Muscle of back (tissue), 13 donors: ENCODE results near the gene INTS13. TPM values are rescaled to one million over a fixed set of nuclear protein-coding genes. Genes with fewer than 3 reads are reported as not detected.
A peak's percentile ranks its signal among the peaks of the same experiment; 100 is the strongest.
"Not testable (repeated sequence)": the region's sequence is repeated elsewhere in the genome, so short reads cannot be mapped to it uniquely, and the experiment has no call there.

Experiments
- DNase-seq, 3 donors: peaks; one replicate each; pipeline versions ENCODE4 v3.0.0 to v3.0.0-alpha.2; 2013
- long read RNA-seq, 9 donors: transcript quantifications; one replicate each; lab custom pipeline, GENCODE V29; 2026
- polyA plus RNA-seq, 10 donors: library from polyadenylated mRNA; unstranded; fragments of 120-200 nt; gene quantifications; one replicate each; pipeline ENCODE4 v1.2.1, GENCODE V29; 2013; ENCODE audit not compliant: insufficient read length in 10 of 10

INTS13 gene, protein sequence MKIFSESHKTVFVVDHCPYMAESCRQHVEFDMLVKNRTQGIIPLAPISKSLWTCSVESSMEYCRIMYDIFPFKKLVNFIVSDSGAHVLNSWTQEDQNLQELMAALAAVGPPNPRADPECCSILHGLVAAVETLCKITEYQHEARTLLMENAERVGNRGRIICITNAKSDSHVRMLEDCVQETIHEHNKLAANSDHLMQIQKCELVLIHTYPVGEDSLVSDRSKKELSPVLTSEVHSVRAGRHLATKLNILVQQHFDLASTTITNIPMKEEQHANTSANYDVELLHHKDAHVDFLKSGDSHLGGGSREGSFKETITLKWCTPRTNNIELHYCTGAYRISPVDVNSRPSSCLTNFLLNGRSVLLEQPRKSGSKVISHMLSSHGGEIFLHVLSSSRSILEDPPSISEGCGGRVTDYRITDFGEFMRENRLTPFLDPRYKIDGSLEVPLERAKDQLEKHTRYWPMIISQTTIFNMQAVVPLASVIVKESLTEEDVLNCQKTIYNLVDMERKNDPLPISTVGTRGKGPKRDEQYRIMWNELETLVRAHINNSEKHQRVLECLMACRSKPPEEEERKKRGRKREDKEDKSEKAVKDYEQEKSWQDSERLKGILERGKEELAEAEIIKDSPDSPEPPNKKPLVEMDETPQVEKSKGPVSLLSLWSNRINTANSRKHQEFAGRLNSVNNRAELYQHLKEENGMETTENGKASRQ
- 10 to 100 TPM; 25.0 to 38.3 (median 27.2) TPM for polyA plus RNA-seq
- long read RNA-seq, donor 1, partial matches to known transcripts: 0 of 1 reads
- long read RNA-seq, donor 1, other reads (novel, unspliced or antisense): 0 of 1 reads
- long read RNA-seq, donor 2, partial matches to known transcripts: 0 of 3 reads
- long read RNA-seq, donor 2, other reads (novel, unspliced or antisense): 0 of 3 reads
- long read RNA-seq, donor 3: 0 reads
- long read RNA-seq, donor 4, partial matches to known transcripts: 0 of 2 reads
- long read RNA-seq, donor 4, other reads (novel, unspliced or antisense): 0 of 2 reads
- long read RNA-seq, donor 5, partial matches to known transcripts: 0 of 1 reads
- long read RNA-seq, donor 5, other reads (novel, unspliced or antisense): 0 of 1 reads
- long read RNA-seq, donor 6, partial matches to known transcripts: 0 of 1 reads
- long read RNA-seq, donor 6, other reads (novel, unspliced or antisense): 0 of 1 reads
- long read RNA-seq, donor 7, partial matches to known transcripts: 0 of 1 reads
- long read RNA-seq, donor 7, other reads (novel, unspliced or antisense): 0 of 1 reads
- long read RNA-seq, donor 8, partial matches to known transcripts: 0 of 1 reads
- long read RNA-seq, donor 8, other reads (novel, unspliced or antisense): 0 of 1 reads
- long read RNA-seq, donor 9: 0 reads

DNA sequence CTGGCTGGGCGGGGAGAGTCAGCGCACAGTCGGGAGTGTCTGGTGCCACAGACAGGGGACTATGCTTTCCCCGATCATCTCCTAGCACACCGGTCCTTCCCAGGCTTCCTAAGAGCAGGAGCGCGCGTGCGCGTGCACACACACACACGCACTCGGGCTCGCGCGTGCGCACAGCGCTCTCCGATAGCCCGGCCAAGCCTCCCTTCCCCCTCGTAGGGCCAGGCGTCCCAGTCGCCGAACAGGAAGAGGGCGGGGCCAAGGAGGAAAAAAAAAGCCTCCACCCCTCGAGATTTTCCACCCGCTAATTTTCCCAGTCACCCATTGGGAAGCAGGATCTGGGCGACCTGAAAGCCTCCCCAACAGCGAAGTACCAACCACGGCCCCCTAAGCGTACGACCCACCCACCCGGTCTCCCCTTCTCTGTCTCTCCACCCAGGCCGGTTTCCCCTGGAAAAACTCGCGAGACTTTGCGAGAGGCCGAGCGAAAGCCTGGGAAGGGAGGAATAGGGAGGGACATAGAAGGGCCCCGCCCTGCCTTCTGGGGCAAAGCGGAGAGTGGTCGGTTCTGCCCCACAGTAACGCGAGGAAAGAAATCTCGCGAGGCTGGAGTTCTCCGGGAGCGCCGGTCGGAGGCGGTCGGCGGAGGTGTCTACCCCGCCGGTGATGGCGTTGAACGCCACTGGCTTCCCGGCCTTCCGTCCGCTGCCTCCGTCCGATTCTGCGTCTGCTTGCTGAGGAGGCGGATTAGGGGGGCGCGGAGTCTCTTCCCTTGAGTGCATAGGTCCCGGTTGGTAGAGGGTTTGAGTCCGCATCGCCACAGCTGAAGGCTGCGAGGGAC lies at the start of gene INTS13, which contains the start of gene FGFR1OP2:
Gene INTS13 (minus strand): TSS at position 119 of the 838 bp plus-strand sequence. CDS start 1,178 bp downstream, outside the sequence.
Gene FGFR1OP2 (plus strand): TSS at position 608 of the 838 bp plus-strand sequence. CDS start 15,689 bp downstream, outside the sequence.
- peak; percentile 100 for DNase-seq

DNA sequence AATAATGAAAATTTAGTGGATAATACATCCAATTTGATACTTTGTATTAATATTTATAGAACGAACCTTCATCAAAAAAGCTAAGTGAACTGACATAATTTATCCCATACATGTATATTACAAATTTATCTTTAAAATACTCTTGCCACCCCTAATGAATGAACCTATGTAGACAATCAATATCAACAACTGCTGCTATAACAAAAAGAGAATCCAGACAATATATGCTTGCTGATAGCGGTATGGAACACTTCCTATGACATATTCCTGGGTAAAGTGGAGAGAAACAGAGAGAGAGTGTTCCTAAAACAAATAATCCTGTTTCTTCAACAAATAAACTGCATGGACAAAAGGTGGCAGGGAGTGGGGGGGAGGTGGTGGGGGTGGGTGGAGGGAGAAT lies 45.1 kb upstream of the INTS13 start:
- no peak for DNase-seq

DNA sequence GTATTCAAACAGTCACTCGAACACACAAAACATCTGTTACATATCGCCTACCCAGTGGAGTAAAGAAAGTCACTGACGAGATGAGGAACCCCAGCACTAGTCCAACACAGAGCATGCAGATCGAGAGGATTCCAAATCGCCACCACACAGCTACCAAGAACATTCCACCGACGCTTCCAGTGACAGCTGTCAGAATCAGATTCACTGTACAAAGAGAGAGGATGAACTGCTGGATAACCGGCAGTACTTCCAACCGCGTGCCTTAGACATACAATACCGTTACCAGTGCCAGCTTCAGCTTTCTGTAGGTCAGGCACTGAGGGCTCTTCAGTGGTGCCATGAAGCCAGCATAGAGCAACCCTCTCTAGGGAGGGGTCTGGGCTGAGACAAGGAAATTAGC lies 42.0 kb upstream of the INTS13 start:
- no peak for DNase-seq

DNA sequence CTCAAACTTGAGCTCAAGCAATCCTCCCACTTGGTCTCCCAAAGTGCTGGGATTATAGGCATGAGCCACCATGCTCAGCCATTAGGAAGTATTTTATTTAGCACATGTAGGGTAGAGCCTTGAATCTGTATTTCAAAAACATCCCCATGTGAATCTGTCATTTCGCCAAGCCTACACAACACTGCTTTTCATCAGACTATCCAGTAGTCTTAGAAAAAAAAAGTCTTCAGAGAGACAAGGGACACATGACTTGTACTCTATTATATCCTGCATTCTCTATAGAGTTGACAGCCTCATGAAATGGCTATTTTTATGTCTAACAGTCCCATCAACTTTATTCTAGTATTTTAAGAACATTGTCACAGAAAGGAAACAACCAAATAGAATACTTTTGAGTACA lies 41.0 kb upstream of the INTS13 start:
- no peak for DNase-seq

DNA sequence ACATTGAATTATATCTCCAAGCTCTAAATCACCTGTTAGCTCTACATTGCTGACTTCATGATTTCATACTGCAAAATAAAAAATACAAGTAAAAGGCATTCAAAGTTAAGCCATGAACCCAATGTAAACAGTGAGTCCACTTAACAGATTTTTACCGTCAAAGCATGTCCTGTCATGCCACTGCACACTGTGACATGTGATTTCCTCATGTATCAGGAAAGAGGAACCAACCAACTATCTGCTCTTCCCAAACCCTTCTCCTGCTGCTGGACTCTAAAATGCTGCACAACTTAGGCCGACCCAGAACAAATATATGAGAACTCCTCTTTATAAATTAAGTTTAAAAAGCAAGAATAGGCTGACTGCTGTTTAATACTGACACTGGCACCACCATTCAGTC lies 38.9 kb upstream of the INTS13 start:
- DNase-seq: no peak

DNA sequence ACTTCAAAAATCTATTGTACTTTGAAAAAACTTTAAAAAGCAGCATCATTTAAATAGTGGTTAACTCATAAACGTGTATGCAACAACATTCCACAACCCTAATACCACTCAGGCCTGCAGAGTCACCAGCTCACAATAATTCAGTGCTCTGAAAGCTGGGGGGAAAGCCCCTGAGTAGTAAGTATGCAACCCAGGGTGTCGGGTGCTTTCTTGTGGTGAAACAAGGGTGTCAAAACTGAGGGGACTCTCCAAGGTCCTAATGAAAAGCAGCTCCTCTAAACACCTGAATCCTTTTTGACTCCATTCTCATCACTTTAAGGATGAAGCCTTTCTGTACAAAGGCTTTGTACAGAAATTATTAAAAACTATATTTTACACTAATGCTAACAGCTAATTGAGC lies 34.2 kb upstream of the INTS13 start:
- DNase-seq: no peak

DNA sequence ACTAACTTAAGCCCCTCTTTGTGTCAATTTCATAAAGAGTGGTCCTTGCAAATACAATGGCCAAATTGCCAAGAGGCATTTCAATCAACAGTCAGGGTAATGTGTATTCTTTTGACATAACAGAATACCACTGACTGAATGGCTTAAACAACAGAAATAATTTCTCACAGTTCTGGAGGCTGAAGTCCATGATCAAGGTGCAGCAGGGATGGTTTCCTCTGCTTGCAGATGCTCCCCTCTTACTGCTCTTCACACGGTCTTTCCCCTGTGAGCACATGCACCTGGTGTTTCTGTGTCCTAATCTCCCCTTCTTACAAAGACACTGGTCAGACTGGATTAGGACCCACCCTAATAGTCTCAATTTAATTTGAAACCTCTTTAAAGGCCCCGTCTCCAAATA lies 32.4 kb upstream of the INTS13 start:
- no peak for DNase-seq

DNA sequence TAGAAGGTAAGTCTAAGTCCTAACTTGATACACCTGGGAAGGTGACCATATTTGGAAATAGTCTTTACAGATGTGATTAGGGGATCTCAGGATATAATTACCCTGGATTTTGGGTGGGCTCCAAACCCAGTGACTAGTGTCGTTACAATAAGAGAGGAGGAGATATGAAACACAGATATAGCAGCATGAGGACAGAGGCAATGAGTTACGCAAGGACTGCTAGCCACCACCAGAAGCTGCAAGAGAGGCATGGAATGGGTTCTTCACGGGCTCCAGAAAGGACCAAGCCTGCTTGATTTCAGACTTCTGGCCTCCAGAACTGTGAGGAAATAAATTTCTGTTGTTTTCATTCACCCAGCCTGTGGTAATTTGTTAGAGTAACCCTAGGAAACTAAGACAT lies 29.1 kb upstream of the INTS13 start:
- DNase-seq: no peak

DNA sequence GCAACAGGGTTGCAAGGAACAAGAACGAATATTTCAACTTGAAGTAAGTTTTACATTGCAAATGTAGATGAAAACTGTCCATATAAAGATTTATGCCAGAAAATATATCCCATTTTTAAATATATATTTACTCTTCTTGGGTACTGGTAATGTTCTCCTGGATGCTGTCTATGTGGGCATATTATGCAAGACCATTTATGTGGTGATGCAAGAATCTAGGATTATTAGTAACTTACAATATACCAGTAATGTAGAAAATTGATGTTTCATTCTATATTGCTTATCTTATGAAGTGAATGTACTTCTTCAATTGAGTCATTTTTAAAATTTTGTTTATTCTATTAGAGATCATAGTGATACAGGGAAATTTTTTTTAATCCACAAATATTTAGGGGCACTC lies 25.6 kb upstream of the INTS13 start:
- no peak for DNase-seq

DNA sequence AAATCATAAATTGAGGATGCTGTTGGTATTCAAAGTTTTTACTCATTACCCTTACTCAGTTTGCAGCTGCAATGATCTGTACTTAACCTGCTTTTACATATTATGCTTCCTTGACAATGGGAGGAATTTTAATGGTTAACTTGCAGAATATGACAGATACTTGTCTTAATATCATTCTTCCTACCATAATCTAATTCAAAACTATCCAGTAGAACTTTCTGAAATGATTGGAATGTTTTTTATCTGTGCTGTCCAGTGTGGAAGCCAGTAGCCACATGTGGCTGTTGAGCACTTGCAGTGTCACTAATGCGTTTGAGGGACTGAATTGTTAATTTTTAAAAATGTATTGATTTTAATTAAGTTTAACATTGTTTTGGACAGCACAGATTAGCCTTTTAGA lies 24.0 kb upstream of the INTS13 start:
- no peak for DNase-seq

DNA sequence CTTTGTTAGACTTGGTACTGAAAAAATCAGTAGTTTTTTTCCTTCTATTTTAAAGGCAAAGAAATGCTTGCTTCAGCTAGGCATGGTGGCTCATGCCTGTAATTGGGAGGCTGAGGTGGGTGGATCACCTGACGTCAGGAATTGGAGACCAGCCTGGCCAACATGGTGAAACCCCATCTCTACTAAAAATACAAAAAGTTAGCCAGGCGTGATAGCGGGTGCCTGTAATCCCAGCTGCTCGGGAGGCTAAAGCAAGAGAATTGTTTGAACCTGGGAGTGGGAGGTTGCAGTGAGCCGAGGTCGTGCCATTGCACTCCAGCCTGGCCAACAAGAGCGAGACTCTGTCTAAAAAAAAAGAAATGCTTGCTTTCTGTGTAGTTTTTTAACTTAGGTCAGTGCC lies 23.6 kb upstream of the INTS13 start:
- not testable (repeated sequence) for DNase-seq

DNA sequence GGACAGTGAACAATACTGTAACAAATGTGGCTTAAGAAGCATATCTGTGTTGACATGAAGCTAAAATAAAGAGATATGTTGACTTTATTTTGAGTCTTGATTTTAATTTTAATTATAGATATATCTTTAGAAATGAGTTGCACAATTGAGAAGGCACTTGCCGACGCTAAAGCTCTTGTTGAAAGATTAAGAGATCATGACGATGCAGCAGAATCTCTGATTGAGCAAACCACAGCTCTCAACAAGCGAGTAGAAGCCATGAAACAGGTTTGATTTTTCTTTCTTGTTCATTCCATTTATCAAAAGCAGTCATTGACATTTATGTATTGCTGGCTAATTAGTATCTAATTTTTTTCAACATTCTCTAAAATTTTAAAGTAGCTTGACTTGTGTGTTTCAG lies 16.2 kb upstream of the INTS13 start:
- no peak for DNase-seq

DNA sequence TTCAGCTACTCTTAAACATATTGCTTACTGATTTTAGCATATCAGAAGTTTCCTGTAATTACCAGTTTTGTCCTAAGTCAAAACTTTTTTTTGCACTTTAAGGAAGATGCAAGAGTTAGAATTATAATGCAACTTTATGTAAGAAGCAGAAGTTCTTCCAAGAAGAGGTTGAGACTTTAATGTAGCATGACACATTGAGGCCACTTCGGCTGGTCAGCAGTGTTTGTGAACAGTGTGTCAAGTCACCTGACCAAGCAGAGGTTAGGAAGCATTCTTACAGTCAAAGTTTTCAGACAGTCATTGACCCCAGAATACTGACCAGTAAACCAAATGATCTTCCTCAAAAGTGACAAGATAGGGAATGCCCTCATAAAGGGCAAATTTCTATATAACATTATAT lies 15.7 kb upstream of the INTS13 start:
- peak in 1 of 3 donors; percentile 17 for DNase-seq

DNA sequence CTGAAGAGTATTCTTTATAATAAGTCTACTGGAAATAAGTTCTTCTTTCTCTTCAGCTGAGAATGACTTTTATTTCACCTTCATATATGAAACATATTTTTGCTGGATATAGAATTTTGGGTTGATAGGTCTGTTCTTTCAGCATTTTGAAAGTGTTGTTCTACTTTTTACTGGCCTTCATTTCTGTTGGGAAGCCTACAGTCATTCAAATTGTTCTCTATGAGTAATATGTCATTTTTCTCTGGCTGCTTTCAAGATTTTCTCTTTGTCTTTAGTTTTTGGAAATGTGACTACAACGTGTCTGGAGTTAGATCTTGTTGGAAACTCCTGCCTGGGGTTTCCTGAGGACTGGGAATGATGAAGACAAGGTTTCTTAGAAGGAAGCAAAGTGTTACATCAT lies 10.5 kb upstream of the INTS13 start:
- DNase-seq: no peak

DNA sequence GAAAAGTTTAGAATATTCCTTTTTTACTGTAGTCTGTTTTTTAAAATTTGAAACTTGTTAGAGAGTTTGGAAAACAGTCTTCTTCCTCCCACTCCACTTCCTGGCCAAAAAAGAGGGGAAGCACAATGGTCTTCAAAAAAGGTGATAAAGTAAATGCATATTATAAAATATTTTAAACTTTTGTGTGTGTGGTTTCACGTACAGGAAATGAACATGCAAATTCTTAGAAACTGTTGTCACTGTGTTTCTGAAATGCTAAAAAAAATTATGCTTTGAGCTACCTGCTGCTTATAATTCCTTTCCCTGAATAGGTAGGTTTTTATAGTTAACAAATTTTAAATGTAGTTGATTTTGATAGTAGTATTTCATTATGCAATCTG lies 3.4 kb upstream of the INTS13 start:
- DNase-seq: no peak

DNA sequence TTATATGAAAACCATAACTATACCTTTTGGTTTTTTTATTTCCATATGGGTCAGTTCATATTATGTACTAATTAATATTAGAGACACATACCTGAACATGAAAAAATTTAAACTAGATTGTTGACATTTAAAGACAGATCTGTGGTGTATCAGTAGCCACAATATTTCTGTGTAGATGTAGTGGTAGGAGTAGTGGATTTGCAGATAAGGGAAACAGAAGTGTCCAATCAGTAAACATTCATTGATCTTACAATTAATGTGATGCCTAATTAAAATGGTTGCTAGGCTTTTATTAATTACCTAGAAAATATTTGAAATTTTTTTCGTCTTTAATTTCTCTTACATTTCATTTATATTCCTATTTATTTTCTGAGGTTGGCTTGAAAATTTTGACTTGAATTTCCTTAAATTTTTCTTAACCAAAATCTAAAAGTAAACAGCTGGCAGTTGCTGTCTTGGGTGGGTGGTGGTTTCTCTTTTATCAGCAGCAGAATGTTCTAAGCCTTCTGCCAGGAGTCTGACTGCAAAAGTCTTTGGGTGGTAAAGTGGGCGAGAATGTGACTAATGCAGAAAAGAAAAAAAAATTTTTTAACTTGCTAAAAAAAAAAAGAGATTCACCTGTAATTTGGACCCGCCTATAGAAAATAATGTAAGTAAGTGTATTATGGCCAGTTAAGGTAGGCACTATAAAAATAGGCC lies 2.9 kb upstream of the INTS13 start:
- DNase-seq: no peak

DNA sequence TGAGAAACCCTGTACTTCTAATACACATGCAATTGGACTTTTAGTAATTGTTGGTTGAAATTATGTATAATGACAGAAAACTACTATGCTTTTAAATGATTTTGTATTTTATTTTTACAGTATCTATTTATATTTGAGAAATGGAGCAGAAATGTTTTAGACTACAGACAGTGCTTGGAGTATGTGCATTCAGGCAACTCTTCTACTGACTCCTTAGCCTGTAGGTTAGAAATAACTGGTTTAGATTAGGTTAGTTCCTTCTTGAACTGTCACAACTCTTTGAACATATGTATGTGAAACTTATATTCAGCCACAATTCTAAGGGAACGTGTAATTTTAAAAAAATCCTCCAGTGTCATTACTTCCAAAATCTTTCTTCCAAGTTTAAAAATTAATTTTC lies 2.2 kb upstream of the INTS13 start:
- no peak for DNase-seq

DNA sequence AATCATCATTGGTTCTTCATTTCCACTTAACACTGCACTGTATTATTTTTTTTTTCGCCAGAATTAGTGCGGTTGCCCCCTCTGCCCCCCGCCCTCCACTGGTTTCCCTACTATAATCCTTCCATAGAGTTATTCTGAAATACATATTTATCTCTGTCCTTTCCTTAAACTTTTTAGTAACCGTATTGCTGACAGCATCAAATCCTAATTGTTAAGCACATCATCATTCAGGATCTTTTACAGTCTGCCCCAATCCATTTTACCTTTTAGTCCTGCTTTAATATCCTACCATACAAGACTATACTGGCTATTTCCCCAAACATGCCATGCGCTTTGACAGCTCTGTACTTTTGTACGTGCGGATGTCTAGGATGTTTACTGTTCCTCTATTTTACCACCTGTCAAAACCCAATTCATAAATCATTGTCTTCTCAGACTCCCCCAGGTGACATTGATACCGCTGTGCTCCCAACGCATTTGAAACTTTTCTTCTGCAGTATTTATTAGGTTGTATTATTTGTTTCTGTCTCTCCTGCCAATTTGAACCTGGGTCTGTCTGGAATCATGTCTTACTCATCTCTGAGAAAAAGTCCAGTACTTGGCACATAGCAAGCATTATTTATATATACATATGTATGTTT lies 1.5 kb upstream of the INTS13 start:
- DNase-seq: peak in 1 of 3 donors; percentile 26

DNA sequence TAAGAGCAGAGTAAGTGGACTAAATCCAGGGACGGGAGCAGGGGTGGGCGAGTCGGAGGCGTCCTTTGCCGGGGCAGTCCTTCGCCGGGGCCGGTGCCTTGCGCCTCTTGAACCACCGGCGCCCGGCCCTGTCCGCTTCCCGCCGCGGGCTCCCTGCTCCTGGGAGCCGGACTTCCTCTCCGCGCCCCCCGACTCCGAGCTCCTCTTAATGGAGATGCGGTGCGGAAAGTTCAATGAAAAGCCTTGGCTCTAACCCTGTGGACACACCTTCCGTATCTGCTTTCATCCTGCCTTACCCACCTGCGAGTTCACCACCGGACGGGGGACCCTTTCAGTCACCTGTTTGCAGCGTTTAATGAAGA lies 901 bp upstream of the INTS13 start:
- no peak for DNase-seq

DNA sequence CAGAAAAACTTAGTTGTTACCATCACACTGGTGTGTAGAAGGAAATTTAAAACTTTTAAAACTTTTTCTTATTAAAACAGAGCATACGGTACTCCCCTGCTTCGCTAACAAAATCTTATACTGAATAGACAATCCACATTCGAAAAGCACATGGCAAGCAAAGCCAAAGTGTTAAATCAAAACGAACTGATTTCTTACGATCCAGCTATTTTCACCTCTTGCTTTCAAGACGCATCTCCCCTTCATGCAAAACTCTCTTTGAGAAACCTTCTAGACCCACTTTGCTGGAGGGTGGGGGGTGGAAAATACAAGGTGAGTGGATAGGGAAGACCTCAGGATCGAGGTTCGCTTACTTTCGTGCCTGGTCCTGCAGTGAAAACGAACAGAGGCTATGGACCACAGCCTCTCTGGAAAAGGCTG lies 328 bp downstream of the INTS13 start:
- DNase-seq: no peak
